Tibial nerve (tissue), 3 donors: ENCODE data around the gene OTUD5.

Experiments
- CTCF ChIP-seq, 5 experiments: fragments of 200-600 bp in 3 of 5; fragments of 450-650 bp in 2 of 5; sonication (generic) in 3 of 5; IDR thresholded peaks; one replicate each; pipeline ENCODE4 v1.5.1; 2016 to 2019; ENCODE audit warnings: antibody characterized with exemption in 5 of 5, mild to moderate bottlenecking in 3 of 5, moderate library complexity in 2 of 5
- POLR2A ChIP-seq, 2 donors: fragments of 450-650 bp; IDR thresholded peaks; one replicate each; pipeline ENCODE4 v1.6.1; 2017; ENCODE audit warnings: antibody characterized with exemption in 2 of 2, mild to moderate bottlenecking in 2 of 2, moderate library complexity in 2 of 2

GRCh38 chrX:48890934-48891401, 66.4 kb downstream of the OTUD5 start:
- TF ChIP-seq CTCF (IDR thresholded peaks at IDR 0.05) (no peak), POLR2A (IDR thresholded peaks at IDR 0.05) (no peak)
